ENCODE measurements around the gene MPL. TPM values are rescaled to one million over a fixed set of nuclear protein-coding genes. Genes with fewer than 3 reads are reported as not detected.

Gene MPL
- total RNA-seq, 1 donor from 2014 or later = not detected

DNA sequence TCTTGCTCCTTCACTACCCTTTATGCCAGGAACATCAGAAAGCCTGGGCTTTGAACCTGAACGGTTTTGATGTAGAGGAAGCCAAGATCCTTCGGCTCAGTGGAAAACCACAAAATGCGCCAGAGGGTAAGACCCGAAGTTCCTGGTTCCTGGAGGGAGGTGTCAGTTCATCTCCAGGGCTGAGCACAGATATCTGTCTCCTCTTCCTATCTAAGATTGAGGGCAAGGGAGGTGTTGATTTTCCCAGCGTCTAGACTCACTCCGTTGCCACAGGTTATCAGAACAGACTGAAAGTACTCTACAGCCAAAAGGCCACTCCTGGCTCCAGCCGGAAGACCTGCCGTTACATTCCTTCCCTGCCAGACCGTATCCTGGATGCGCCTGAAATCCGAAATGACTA, 22.1 kb downstream of the MPL start:
- Histone ChIP-seq H3K9me3 (no peaks in the 10 kb centered on the region), H3K36me3 (peaks cover 0 to 29% of the 10 kb centered on the region in 2 donors), H3K27me3 (no peaks in the 10 kb centered on the region), H3K4me3 (no peak overlapping the region), H3K27ac (no peak overlapping the region), H3K4me1 (peaks cover 17% of the 10 kb centered on the region)
- DNase-seq (ENCODE audit: extremely low spot score in 2 of 2) = no peak
- intact Hi-C loops (cut with DNase I) = loop anchor here (10.0 kb wide), 1 partner anchor 95 kb away; the partner anchor contains the start of gene HYI
- TF ChIP-seq POLR2A (IDR thresholded peaks at IDR 0.05) = no peak
- TF ChIP-seq, protein P1, sequence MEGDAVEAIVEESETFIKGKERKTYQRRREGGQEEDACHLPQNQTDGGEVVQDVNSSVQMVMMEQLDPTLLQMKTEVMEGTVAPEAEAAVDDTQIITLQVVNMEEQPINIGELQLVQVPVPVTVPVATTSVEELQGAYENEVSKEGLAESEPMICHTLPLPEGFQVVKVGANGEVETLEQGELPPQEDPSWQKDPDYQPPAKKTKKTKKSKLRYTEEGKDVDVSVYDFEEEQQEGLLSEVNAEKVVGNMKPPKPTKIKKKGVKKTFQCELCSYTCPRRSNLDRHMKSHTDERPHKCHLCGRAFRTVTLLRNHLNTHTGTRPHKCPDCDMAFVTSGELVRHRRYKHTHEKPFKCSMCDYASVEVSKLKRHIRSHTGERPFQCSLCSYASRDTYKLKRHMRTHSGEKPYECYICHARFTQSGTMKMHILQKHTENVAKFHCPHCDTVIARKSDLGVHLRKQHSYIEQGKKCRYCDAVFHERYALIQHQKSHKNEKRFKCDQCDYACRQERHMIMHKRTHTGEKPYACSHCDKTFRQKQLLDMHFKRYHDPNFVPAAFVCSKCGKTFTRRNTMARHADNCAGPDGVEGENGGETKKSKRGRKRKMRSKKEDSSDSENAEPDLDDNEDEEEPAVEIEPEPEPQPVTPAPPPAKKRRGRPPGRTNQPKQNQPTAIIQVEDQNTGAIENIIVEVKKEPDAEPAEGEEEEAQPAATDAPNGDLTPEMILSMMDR (IDR thresholded peaks at IDR 0.05) = no peak
- TF ChIP-seq POLR2AphosphoS5 (IDR thresholded peaks at IDR 0.05; ENCODE audit: insufficient read depth in 1 of 2, low read depth in 1 of 2) = no peak

DNA sequence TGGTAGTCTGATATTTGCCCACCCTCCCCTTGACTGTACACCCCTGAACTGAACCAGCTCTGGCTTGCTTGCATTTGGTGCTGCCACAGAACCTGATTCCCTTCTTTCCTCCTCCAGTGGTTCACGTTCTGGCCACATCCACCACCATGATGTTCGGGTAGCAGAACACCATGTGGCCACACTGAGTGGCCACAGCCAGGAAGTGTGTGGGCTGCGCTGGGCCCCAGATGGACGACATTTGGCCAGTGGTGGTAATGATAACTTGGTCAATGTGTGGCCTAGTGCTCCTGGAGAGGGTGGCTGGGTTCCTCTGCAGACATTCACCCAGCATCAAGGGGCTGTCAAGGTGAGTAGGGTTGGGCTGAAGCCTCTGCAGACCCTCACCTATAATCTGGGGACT, 23.0 kb downstream of the MPL start:
- TF ChIP-seq POLR2A (IDR thresholded peaks at IDR 0.05) (no peak), POLR2AphosphoS5 (IDR thresholded peaks at IDR 0.05; ENCODE audit: insufficient read depth in 1 of 2, low read depth in 1 of 2) (no peak)
- TF ChIP-seq, protein P1 (IDR thresholded peaks at IDR 0.05) = no peak
- Histone ChIP-seq H3K27ac (no peak overlapping the region), H3K9me3 (no peaks in the 10 kb centered on the region), H3K27me3 (no peaks in the 10 kb centered on the region), H3K4me1 (peaks cover 17% of the 10 kb centered on the region), H3K4me3 (no peak overlapping the region), H3K36me3 (peaks cover 0 to 38% of the 10 kb centered on the region in 2 donors)
- no peak for DNase-seq (ENCODE audit: extremely low spot score in 2 of 2)
- intact Hi-C loops (cut with DNase I) = loop anchor here (10.0 kb wide), 1 partner anchor 94 kb away; the partner anchor contains the start of gene HYI

DNA sequence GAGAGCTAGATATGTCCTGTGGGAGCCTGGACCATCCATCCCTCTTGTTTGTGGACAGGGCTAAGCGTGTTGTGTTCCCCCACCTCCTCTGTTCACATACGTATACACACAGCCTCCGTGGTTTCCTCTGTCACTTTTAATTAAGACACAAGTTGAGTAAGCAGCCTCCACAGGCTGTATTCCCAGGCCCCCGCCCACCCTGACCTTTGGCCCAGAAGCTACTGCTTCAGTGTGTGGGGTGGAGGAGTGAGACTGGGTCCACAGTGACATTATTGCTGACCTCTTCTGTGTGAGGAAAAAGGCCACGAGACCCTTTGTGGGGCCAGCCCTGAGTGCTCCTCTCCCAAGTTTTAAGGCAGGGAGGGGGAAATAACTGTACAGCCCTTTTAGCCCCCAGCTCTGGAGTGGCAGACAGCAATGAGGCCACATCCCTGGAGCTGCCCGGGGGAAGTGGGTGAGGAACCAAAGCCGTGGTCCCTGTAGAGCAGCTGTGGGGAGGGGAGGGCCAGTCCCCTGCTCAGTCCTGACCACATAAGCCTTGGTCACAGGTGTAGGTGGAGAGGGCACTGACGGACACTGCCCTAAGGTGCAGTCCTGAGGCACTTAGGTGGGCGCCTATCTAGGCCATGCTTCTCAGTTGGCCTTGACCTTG, 25.8 kb downstream of the MPL start:
- intact Hi-C loops (cut with DNase I) = loop anchor here (10.0 kb wide), 1 partner anchor 91 kb away; the partner anchor contains the start of gene HYI
- Histone ChIP-seq H3K9me3 (no peaks in the 10 kb centered on the region), H3K4me3 (no peak overlapping the region), H3K36me3 (peaks cover 0 to 38% of the 10 kb centered on the region in 2 donors), H3K4me1 (peaks cover 25% of the 10 kb centered on the region), H3K27me3 (no peaks in the 10 kb centered on the region), H3K27ac (no peak overlapping the region)
- DNase-seq (ENCODE audit: extremely low spot score in 2 of 2) = no peak
- no peak for TF ChIP-seq POLR2A (IDR thresholded peaks at IDR 0.05)

DNA sequence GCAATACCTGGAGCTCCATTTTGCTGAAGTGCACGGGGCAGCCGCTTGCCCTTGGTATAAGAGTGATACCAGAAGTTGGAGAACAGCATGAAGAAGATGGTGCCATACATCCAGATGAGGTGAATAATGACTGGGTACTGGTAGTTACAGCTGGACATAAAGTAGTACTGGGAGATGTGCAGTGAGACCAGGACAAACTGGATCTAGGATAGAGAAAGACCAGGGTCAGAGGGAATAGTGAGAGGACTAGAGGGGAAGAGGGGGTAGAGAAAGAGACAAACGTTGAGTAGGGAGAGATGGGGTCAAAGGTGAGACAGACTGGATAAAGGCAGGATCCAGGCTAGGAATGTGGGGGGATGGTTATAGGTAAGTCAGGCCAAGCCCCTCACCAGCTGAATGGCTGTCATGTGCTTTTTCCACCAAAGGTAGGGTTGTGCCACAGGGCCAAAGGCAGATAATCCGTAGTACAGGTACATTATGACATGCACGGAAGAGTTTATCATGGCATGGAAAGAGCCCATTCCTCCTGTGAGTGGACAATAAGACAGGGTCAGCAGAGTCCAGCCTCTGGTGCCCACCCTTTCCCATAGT, 26.4 kb downstream of the MPL start:
- Histone ChIP-seq H3K36me3 (peaks cover 0 to 38% of the 10 kb centered on the region in 2 donors), H3K9me3 (no peaks in the 10 kb centered on the region), H3K4me1 (peaks cover 29% of the 10 kb centered on the region), H3K4me3 (no peak overlapping the region), H3K27ac (no peak overlapping the region), H3K27me3 (no peaks in the 10 kb centered on the region)
- intact Hi-C loops (cut with DNase I) = loop anchor here (10.0 kb wide), 1 partner anchor 91 kb away; the partner anchor contains the start of gene HYI
- DNase-seq (ENCODE audit: extremely low spot score in 2 of 2) = no peak
- TF ChIP-seq POLR2A (IDR thresholded peaks at IDR 0.05) (no peak), POLR2AphosphoS5 (IDR thresholded peaks at IDR 0.05; ENCODE audit: insufficient read depth in 1 of 2, low read depth in 1 of 2) (no peak)
- TF ChIP-seq, protein P1 (IDR thresholded peaks at IDR 0.05) = no peak

DNA sequence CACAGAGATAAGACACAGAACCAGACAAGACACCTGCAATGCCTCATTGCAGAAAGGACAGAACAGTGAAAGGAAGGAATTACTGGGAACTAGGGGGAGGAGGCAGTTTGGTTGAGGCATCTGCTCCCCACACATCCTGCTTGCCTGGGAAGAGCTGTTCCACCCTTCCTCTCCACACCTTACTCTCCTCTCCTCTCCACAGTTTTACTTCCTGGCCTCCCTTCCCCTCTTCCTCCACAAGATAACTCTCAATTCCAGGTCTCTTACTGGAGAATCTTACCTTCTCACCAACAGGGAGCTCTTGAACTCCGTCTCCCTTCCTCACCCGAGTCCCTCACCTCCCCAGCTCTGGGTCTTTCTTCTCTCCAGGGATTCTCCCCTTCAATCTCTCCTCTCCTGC, 28.1 kb downstream of the MPL start:
- H3K36me3 ChIP-seq = peaks cover 0 to 38% of the 10 kb centered on the region in 2 donors
- intact Hi-C loops (cut with DNase I) = loop anchor here (10.0 kb wide), 1 partner anchor 89 kb away; the partner anchor contains the start of gene HYI
- peak overlapping the region; percentile 85 to 97 for H3K4me3 ChIP-seq
- TF ChIP-seq, protein P1 (IDR thresholded peaks at IDR 0.05) = no peak
- no peak for TF ChIP-seq POLR2A (IDR thresholded peaks at IDR 0.05)
- no peak for TF ChIP-seq POLR2AphosphoS5 (IDR thresholded peaks at IDR 0.05; ENCODE audit: insufficient read depth in 1 of 2, low read depth in 1 of 2)
- no peaks in the 10 kb centered on the region for H3K9me3 ChIP-seq
- DNase-seq (ENCODE audit: extremely low spot score in 2 of 2) = no peak
- no peaks in the 10 kb centered on the region for H3K27me3 ChIP-seq
- peak overlapping the region; percentile 92 for H3K27ac ChIP-seq
- peaks cover 33% of the 10 kb centered on the region for H3K4me1 ChIP-seq

Data from vagina (tissue), 2 donors.